GM12873 (cell line): ENCODE data around the gene ALMS1.
A peak's percentile ranks its signal among the peaks of the same experiment; 100 is the strongest.

ENCODE experiments used
- TF ChIP-seq, protein P1 (sequence below): IDR thresholded peaks from 2 replicates; pipeline ENCODE4 v1.5.1; 2012; ENCODE audit warnings: low read depth, mild to moderate bottlenecking, moderate library complexity, low read length, control low read depth; ENCODE audit not compliant: insufficient read depth; ENCODE audit errors: missing control alignments

Gene ALMS1

DNA sequence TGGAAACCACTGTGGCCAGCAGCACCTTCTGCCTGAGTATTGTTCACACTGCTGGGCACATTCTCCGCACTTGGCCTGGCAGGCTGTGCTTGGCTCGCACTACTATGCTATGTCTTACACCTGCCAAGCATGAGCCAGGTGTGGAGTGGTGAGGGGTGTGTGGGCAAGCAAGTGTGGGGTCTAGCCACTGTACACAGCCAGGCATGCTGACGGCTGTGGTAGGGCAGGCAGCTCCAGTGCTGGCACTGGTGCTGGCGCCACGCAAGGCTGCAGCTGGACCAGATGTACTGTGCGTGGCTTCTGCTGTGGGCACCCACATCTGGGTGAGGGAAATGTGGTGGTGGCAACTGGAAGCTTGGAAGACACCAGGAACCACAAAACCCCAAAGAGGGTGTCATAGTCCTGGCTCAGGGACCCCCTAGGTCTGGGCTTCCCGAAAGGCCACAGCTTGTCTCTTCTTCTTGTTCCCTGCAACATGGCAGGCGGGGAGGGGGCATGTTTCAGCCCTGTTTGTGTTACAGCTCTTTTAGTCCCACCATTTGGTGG lies 101.5 kb downstream of the ALMS1 start:
- TF ChIP-seq, protein P1, sequence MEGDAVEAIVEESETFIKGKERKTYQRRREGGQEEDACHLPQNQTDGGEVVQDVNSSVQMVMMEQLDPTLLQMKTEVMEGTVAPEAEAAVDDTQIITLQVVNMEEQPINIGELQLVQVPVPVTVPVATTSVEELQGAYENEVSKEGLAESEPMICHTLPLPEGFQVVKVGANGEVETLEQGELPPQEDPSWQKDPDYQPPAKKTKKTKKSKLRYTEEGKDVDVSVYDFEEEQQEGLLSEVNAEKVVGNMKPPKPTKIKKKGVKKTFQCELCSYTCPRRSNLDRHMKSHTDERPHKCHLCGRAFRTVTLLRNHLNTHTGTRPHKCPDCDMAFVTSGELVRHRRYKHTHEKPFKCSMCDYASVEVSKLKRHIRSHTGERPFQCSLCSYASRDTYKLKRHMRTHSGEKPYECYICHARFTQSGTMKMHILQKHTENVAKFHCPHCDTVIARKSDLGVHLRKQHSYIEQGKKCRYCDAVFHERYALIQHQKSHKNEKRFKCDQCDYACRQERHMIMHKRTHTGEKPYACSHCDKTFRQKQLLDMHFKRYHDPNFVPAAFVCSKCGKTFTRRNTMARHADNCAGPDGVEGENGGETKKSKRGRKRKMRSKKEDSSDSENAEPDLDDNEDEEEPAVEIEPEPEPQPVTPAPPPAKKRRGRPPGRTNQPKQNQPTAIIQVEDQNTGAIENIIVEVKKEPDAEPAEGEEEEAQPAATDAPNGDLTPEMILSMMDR = no peak

DNA sequence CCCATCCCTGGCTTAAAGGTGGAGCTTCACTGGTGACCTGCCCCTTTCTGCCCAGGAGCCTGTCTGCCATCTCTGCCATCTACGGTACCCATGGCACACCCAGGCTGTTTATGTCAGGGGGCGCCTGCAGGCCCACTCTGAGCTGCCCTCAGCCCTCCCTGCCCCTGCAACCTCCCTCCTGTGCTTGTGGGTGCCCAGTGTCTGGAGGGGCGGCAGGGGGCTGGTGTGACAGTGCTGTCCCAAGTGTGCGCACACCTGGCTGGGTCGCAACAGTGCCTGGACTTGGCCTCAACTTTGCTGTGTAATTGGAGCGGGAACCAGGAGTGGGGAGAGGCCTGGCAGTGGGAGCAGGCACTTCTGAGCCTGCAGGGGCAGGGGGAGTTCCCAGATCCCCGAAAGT lies 102.4 kb downstream of the ALMS1 start:
- TF ChIP-seq, protein P1 = no peak

DNA sequence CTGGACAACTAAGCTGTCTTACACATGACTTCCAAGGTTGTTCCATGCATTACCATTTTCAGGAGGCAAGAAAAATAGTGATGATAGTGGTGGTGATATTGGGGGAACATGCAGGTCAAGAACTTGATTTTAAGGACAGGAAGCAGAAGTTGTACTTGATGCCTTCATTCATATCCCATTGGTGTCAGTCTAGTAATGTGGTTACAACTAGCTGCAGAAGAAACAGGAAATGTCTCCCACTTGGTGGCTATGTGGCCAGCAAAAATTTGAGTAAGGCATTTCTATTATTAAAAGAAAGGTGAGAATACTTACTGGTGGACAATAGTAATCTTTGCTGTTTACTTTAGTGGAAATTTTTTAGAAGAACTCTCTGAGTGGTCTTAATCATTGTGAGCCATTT lies 103.4 kb downstream of the ALMS1 start:
- TF ChIP-seq, protein P1 = no peak

DNA sequence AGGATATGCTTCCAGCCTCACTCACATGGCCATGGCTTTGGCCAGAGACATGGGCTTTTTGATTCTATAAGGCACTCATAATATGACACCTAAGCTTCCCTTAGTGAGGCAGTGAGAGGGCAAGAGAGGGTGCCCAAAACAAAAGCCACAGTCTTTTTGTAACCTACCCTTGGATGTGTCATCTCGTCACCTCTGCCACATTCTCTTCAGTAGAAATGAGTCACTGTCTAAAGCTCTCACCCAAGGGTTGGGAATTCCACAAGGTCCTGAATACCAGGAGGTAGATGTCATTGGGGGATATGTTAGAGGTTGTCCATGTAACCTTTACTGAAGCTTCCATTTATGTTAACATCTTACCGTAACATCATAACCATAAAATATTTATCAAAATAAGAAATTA lies 108.4 kb downstream of the ALMS1 start:
- TF ChIP-seq, protein P1 = no peak

DNA sequence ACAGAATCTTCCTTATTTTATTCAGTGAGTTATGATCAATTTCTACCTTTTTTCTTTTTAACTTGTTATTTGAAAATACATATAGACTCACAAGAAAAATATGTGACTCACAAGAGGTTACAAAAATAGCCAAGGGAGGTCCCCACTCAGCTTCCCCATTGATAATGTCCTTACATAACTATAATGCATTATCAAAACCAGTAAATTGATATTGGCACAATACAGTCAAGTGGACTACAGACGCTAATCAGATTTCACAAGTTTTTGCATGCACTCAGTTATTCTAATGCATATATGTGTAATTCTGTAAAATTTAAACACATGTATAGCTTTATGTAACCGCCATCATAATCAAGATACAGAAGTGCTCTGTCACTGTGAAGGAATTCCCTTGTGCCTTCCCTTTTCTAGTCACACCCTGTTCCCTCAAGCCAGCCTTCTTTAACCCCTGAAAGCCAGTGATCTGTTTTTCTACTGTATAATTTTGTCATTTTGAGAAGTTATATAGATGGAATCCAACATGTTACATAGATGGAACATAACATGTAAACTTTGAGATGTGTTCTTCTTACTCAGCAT lies 118.4 kb downstream of the ALMS1 start:
- TF ChIP-seq, protein P1 = no peak

DNA sequence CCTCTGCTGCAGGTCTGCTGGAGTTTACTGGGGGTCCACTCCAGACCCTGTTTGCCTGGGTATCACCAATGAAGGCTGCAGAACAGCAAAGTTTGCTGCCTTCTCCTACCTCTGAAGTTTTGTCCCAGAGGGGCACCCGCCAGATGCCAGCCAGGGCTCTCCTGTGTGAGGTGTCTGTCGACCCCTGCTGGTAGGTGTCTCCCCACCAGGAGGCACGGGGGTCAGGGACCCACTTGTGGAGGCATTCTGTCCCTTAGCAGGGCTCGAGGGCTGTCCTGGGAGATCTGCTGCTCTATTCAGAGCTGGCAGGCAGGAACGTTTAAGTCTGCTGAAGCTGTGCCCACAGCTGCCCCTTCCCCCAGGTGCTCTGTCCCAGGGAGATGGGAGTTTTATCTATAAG lies 124.8 kb downstream of the ALMS1 start:
- TF ChIP-seq, protein P1 = peak; percentile 4

DNA sequence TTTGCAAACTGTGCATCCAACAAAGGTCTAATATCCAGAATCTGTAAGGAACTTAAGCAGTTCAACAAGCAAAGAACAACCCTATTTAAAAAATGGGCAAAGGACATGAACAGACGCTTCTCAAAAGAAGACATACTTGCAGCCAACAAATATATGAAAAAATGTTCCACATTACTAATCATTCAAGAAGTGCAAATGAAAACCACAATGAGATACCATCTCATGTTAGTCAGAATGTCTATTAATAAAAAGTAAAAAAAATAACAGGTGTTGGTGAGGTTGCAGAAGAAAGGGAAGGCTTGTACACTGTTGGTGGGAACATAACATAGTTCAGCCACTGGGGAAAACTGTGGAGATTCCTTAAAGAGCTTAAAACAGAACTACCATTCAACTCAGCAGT lies 130.4 kb downstream of the ALMS1 start:
- TF ChIP-seq, protein P1 = no peak
